RCC 7860 (cell line): ENCODE measurements around the gene MCC.

Source experiments
- DNase-seq: peaks from one replicate; pipeline ENCODE4 v3.0.0-alpha.2; 2015; ENCODE audit warnings: low spot score
- FAIRE-seq: peaks from 2 replicates; lab custom pipeline; 2012; peaks lifted over from hg19 to GRCh38; lab: Jason Lieb, UNC

The MCC gene

DNA sequence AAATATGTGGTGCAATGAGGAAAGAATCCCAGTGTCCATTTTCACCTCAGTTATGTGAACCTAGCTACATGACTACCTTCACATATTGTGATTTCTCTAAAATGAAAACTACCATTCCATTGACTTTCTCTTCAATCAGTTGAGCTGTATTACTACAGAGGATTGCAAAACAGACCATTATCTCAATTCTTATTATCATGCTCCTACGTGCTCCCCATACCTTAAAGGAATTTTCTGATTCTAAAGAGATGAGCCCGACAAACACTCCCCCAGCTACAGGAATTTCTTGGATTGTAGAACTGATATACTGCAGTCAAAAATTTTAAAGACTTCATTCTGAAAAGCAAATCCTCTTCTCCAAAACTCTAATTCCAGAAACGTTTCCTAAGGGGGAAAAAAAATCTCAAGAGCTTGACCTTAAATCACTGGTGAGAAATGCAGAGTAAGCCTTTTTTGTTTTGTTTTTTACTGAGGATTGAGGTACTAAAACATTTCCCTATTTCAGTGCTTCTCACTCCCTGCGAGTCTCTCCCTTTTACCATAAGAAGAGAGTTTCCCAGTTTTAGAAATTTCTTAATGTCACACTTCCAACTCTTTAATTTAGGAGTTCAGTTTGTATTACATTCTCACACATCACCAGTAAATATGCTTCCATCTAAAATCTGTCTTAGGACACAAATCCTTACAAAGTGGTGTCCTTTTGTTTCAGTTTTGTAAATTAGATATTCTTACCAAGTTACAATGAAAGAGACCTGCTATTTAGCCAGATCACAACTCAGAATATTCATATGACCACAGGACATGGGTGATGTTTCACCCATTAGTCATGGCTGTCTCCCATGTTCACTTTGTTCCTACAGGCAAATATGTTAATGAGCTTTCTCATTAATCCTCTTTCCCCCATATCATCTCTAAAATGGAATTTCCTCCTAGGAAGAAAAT is 257.3 kb downstream of the MCC start:
- FAIRE-seq (peak; percentile 57), DNase-seq (peak; percentile 13)

GRCh38 chr5:113227798-113228197 is 260.5 kb downstream of the MCC start:
- FAIRE-seq (no peak), DNase-seq (no peak)

GRCh38 chr5:113226116-113226736 is 262.0 kb downstream of the MCC start:
- DNase-seq (no peak), FAIRE-seq (no peak)

DNA sequence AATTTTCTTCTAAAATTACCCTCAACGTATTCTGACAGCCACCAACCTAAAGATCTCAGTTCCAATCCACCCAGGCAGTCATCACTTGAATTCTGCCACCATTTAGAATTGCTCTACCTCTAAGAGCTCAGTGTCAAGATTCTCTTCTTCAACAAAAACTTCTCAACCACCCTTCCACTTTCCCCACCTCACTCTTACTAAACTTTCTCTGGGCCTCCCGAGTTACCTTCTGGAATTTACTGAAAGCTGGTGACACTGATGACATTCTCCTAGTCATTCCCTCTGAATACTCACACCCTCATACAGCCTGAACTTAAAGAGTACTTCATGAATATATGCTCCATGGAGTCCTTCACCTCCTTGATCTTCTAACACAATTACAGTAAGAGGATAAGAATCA is 263.0 kb downstream of the MCC start:
- DNase-seq: no peak
- no peak for FAIRE-seq

DNA sequence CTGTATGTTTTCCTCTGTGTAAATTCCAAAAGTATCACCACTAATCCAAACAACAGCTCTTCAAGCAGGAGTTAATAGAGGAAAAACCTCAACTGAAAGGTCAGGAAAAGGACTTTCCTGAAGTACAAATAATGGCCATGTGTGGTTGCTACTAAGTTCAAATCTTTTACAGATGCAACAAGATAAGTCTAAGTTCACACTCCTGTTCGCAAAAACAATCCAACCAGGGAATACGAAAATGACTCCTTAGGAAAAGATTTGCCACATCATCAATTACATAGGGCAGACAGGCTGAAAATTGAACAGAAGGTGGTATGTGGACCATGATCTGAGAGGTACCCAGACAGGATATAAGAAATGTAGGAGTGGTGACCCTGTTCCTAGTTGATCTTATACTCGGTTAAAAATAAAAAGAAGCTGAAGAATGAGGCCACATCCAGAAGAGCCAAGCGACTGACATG is 263.6 kb downstream of the MCC start:
- FAIRE-seq: no peak

DNA sequence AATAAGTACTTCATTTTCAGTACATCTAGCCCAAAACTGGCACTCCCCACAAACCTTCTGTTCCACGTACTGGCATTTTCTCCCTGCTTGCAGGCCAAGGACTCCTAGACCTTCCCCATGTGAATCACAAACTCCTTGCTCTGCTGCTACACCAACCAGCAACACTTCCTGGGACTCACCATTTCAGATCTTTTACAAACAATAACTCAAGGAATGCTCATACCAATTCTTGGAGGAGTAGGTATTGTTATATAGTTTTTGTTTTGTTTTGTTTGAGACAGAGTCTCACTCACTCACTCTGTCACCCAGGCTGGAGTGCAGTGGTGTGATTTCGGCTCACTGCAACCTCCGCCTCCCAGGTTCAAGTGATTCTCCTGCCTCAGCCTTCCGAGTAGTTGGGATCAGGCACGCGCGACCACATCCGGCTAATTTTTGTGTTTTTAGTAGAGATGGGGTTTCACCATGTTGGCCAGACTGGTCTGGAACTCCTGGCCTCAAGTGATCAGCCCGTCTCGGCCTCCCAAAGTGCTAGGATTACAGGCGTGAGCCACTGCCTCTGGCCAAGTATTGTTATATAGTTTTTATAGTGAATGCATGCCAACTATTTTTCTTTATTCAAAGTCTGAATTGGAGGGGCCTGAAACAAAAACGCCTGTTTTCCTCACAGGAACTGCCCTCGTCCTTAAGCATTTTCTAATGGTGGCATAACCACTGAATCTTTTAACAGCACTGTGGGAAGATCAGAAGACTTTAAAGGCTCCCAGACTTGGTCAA is 264.2 kb downstream of the MCC start:
- DNase-seq: no peak
- no peak for FAIRE-seq

More for the DNA sequence above, 263.6 kb downstream of the MCC start:
- DNase-seq: no peak

- no peak for DNase-seq
- no peak for FAIRE-seq
Observed at GRCh38 chr5:113223315-113223714, 264.9 kb downstream of the MCC start.

DNA sequence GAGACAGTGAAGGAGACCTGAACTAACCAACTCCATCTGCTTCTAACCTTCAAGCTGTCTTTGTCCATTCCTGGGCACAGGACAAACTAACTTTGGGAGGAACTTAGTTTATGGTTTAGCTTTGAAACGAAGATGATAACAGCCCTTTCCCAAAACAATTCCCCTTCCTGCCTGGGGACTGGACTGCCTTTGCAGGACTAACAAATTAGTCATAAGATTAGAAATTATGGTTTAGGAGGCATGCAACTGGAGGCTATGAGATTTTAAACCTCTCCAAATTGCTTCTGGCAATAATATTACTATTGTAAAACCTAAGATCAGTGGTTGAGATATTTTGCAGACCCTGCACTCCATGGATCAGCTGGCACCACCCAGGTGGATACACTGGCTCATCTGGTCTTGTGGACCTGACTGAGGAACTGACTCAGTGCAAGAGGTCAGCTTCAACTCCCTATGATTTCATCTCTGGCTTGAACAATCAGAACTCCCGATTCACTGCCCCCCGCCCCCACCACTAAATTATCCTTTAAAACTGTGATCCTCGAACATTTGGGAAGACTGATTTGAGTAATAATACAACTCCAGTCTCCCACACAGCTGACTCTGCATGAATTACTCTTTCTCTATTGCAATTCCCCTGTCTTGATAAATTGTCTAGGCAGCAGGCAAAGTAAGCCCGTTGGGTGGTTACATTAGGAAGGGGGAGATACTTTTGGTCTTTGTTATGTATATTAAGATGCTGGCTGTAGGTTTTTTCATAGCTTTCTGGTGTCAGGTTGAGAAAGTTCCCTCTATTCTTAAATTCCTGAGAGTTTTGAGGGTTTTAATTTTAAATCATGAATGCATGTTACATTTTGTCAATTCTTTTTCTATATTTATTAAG is 266.7 kb downstream of the MCC start:
- FAIRE-seq (no peak), DNase-seq (no peak)

- no peak for FAIRE-seq
Observed at GRCh38 chr5:113219695-113220094, 268.6 kb downstream of the MCC start.

GRCh38 chr5:113218906-113219517 is 269.2 kb downstream of the MCC start:
- no peak for DNase-seq
- FAIRE-seq: no peak

More at GRCh38 chr5:113219695-113220094, 268.6 kb downstream of the MCC start:
- no peak for DNase-seq

DNA sequence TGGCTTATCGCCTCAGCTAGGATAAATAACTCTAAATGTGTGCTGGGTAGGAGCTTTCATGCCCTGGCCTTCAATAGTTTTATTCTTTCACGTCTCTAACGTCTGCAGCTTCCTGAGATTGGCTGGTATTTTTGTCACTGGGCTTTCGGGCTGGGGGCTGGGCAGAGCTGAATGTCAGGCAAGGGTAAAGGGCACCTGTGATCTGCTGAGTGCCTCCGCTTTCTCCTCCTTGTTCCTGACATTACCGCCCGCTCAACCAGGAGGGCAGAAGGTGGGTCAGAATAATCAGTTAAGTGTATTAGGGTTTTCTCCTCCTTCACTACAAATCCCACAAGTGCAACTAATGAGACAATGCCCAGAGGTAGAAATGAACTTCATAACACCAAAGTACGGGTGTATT is 270.1 kb downstream of the MCC start:
- no peak for FAIRE-seq
- DNase-seq: no peak

- DNase-seq: no peak
- no peak for FAIRE-seq
Observed at GRCh38 chr5:113217619-113218184, 270.6 kb downstream of the MCC start.

DNA sequence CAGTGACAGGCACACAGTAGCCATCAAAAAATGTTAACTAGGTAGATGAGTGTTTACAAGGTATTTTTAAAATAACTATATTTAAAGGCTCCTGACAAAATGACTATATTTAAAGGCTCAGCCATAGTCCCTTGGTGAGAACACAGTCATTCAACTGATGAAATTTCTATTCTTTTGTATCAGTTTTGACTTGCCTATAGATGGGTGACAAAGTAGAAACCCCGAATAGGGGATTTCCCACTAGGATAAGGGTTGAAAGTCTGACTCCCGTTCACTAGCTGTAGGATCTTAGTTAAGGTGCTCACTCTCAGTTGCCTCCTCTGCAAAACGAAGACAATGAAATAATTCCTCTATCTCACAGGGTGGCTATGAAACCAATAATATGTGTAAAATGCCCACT is 271.7 kb downstream of the MCC start:
- no peak for DNase-seq

DNA sequence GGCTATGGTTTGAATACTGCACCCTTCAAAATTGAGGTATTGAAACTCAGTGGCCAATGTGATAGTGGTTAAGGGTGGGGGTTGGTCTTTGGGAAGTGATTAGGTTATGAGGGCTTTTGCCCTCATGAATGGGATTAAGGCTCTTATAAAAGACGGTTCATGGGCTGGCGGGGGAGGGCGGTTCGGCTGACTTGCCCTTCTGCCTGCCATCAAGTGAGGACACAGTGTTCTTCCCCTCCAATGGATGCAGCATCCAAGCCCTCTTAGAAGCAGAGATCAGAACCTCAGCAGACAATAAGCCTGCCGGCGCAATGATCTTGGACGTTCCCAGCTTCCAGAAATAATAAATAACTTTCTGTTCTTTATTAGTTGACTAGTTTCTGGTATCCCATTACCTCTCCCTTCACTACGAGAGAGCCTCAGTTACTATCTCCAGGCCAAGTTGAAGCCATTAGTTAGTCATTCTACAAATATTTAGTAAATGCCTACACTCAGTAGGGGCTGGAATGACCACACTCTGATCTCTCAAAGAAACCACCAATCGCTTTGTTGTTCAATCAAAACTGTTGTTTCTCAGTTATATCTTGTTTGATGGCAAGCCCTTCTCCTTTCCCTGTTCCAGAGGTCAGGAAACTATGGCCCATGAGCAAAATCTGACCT is 272.7 kb downstream of the MCC start:
- peak; percentile 22 for DNase-seq
- no peak for FAIRE-seq

More for the DNA sequence above, 271.7 kb downstream of the MCC start:
- no peak for FAIRE-seq

DNA sequence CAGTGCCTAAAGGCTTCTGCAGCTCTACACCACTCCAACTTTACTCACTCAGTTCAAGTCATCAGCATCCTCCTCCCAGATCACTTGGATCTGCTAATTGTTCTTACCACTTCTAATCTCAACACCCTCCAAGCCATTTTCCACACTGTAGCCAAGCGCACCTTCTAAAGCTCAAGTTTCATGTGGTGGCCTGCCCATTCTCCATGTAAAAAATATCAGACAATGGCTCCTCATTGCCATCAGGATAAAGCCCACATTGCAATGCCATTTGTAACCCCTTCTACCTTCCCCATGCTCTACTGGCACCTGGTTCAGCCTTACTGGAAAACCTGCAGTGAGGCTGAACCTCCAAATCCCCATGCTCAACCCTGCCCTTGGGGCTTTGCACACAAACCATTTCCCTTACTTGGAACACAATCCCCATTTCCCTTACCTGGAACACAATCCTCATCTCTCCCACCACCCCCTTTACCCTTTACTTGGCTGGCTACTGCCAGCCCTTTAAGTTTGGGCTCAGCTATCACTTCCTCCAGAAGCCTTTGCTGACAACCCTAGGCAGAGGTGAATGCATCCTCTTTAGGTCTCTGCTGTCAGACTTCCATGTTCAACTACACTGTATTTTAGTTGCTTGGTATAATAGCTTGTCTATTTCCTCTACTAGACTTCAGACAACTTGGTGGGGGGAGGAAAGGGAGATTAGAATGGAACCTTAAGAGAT is 273.5 kb downstream of the MCC start:
- no peak for DNase-seq
- no peak for FAIRE-seq

GRCh38 chr5:113213551-113214425 is 274.5 kb downstream of the MCC start:
- no peak for DNase-seq
- no peak for FAIRE-seq

DNA sequence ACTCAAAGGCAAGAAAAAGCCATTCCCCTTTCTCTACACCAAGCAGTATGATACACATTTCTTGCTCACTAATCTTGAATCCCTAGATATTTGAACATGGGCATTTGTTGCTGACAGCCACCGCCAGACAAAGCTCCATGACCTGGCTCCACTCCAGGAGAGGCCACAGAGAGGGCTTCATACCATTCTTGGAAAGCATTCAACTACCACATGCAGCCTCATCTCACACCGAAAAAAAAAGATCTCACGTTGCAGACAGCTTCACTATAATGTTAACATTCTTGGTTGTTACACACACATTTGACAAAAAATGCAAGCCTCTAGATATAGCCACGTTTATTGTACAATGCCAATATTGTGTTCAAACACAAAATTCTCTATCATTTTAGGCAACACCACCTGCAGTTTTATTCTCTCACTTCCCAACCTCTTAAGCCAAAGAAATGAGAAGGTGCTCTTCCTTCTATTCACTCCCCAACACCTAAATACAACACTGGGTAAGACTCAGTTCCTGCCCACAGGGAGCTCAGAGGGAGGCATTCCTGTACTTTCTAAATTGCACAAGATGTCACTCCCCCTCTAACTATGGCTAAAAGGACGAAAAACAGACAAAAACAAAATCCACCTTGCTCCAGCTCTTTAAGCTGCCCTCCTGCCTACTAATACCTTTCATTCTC is 275.9 kb downstream of the MCC start:
- DNase-seq (peak; percentile 67), FAIRE-seq (peak; percentile 89)
